GM03348 (cell line): Measurements from ENCODE around the gene FXN.
"Not testable (repeated sequence)": the region's sequence is repeated elsewhere in the genome, so short reads cannot be mapped to it uniquely, and the experiment has no call there.

Experiments used
- DNase-seq: peaks from one replicate; pipeline ENCODE4 v3.0.0; 2012; ENCODE audit warnings: low spot score

FXN gene

GRCh38 chr9:69035438-69036308 is at the start of gene FXN:
FXN (plus strand) TSS chr9:69035752; CDS start chr9:69035783, 31 bp downstream.
- peak; percentile 96 for DNase-seq

GRCh38 chr9:68986949-68987348 is 48.6 kb upstream of the FXN start:
- not testable (repeated sequence) for DNase-seq

GRCh38 chr9:68991457-68991856 is 44.1 kb upstream of the FXN start:
- DNase-seq, result no peak

- no peak for DNase-seq
Observed at GRCh38 chr9:68995776-68996175, 39.8 kb upstream of the FXN start.

GRCh38 chr9:68996462-68996861 is 39.1 kb upstream of the FXN start:
- DNase-seq, result no peak

GRCh38 chr9:68997666-68998065 is 37.9 kb upstream of the FXN start:
- no peak for DNase-seq

GRCh38 chr9:68998385-68998784 is 37.2 kb upstream of the FXN start:
- no peak for DNase-seq

GRCh38 chr9:68998812-68999211 is 36.7 kb upstream of the FXN start:
- no peak for DNase-seq

GRCh38 chr9:68999393-69000105 is 36.0 kb upstream of the FXN start:
- peak; percentile 84 for DNase-seq

GRCh38 chr9:69001921-69002320 is 33.6 kb upstream of the FXN start:
- DNase-seq, result no peak

GRCh38 chr9:69003051-69003450 is 32.5 kb upstream of the FXN start:
- no peak for DNase-seq

- no peak for DNase-seq
Observed at GRCh38 chr9:69004836-69005235, 30.7 kb upstream of the FXN start.

- no peak for DNase-seq
Observed at GRCh38 chr9:69009708-69010107, 25.8 kb upstream of the FXN start.

- no peak for DNase-seq
Observed at GRCh38 chr9:69012696-69013381, 22.7 kb upstream of the FXN start.

GRCh38 chr9:69013382-69013727 is 22.2 kb upstream of the FXN start:
- no peak for DNase-seq

- DNase-seq, result no peak
Observed at GRCh38 chr9:69014013-69014412, 21.5 kb upstream of the FXN start, which contains the start of gene PRKACG. PRKACG (minus strand) TSS chr9:69014113; CDS start chr9:69014092, 21 bp downstream.

GRCh38 chr9:69016191-69017096 is 19.1 kb upstream of the FXN start:
- DNase-seq, result no peak

GRCh38 chr9:69018737-69019136 is 16.8 kb upstream of the FXN start:
- no peak for DNase-seq

- DNase-seq, result no peak
Observed at GRCh38 chr9:69019808-69020207, 15.7 kb upstream of the FXN start.

- DNase-seq, result no peak
Observed at GRCh38 chr9:69020301-69021145, 15.0 kb upstream of the FXN start.

GRCh38 chr9:69023650-69024049 is 11.9 kb upstream of the FXN start:
- no peak for DNase-seq
